Panc1 (cell line): ENCODE data around the gene MEX3D. TPM values are rescaled to one million over a fixed set of nuclear protein-coding genes. Genes with fewer than 3 reads are reported as not detected.

Experiments
- ATAC-seq: fragments of 200-7000 bp; cut with Tn5 transposase; 2 replicates; pipeline ENCODE4 v1.9.1; 2020; ENCODE audit warnings: mild to moderate bottlenecking, moderate library complexity
- BruUV-seq: library from RNA; stranded (reverse); fragments of 400-500 nt; replicated peaks from 2 replicates; lab custom pipeline; 2021; lab: Mats Ljungman, UMichigan
- CTCF ChIA-PET: fragments of 300-600 bp; sonication (Branson Sonifier 250); formaldehyde crosslinking; loops from one replicate; lab custom pipeline; 2022; ENCODE audit warnings: antibody characterized with exemption; lab: Charles Lee
- POLR2A ChIA-PET: fragments of 300-600 bp; sonication (Branson Sonifier 250); formaldehyde crosslinking; loops from one replicate; lab custom pipeline; 2022; ENCODE audit warnings: antibody characterized with exemption; lab: Charles Lee
- DNase-seq: peaks from one replicate; pipeline ENCODE4 v3.0.0-alpha.2; 2010; ENCODE audit warnings: low read depth, low spot score
- H3K27ac ChIP-seq: 2 replicates; pipeline ENCODE4 v1.5.1; 2011; ENCODE audit warnings: mild to moderate bottlenecking, low read length, inconsistent platforms
- H3K27me3 ChIP-seq: fragments of 200-500 bp; sonication (Bioruptor generic); 2 replicates; pipeline ENCODE4 v1.6.0; 2014; ENCODE audit warnings: low read length, inconsistent platforms; ENCODE audit not compliant: control insufficient read depth, insufficient read depth
- H3K36me3 ChIP-seq: fragments of 200-500 bp; sonication (Bioruptor generic); 2 replicates; pipeline ENCODE4 v1.5.1; 2014; ENCODE audit warnings: inconsistent platforms, mild to moderate bottlenecking, low read length, moderate library complexity; ENCODE audit not compliant: control insufficient read depth, insufficient read depth
- H3K4me1 ChIP-seq: 2 replicates; pipeline ENCODE4 v1.5.1; 2011; ENCODE audit warnings: inconsistent platforms, mild to moderate bottlenecking, low read length, moderate library complexity; ENCODE audit not compliant: control insufficient read depth, insufficient read depth
- H3K4me3 ChIP-seq, 2 experiments: 2 replicates each; pipeline ENCODE4 v1.5.1; 2011 to 2012; ENCODE audit warnings: low read depth in 2 of 2, low read length in 2 of 2, mild to moderate bottlenecking in 2 of 2, inconsistent platforms in 1 of 2, moderate library complexity in 1 of 2
- H3K9me3 ChIP-seq: fragments of 200-500 bp; sonication (Bioruptor generic); 2 replicates; pipeline ENCODE4 v1.5.1; 2014; ENCODE audit warnings: low read depth, mild to moderate bottlenecking, inconsistent platforms, low read length, moderate library complexity; ENCODE audit not compliant: control insufficient read depth, insufficient read depth
- CTCF ChIP-seq: fragments of 450-650 bp; IDR thresholded peaks from 2 replicates; pipeline ENCODE4 v1.5.1; 2017; ENCODE audit warnings: mild to moderate bottlenecking
- POLR2AphosphoS5 ChIP-seq: IDR thresholded peaks from 2 replicates; pipeline ENCODE4 v1.6.1; 2012; ENCODE audit warnings: mild to moderate bottlenecking, low read depth, low read length, moderate library complexity
- REST ChIP-seq, 2 experiments: IDR thresholded peaks; 2 replicates each; pipeline ENCODE4 v1.6.1; 2011 to 2012; ENCODE audit warnings: low read depth in 2 of 2, control low read depth in 1 of 2, low read length in 1 of 2, mild to moderate bottlenecking in 1 of 2, moderate library complexity in 1 of 2; ENCODE audit not compliant: insufficient read depth in 1 of 2
- SIN3A ChIP-seq: IDR thresholded peaks from 2 replicates; pipeline ENCODE4 v1.6.1; 2012; ENCODE audit warnings: low read depth, mild to moderate bottlenecking, low read length, moderate library complexity, borderline replicate concordance; ENCODE audit not compliant: insufficient read depth
- TCF7L2 ChIP-seq: IDR thresholded peaks from 2 replicates; pipeline ENCODE4 v1.6.1; 2011; ENCODE audit warnings: mild to moderate bottlenecking, low read depth, low read length, inconsistent platforms
- in situ Hi-C: cut with HindIII; loops from 2 replicates; pipeline ENCODE4 v1.10.0; 2016; ENCODE audit warnings: low sequenced_read_pairs, low pct_unique_long_range_greater_than_20kb
- intact Hi-C: fragments of 100-400 bp; cut with micrococcal nuclease; formaldehyde crosslinking; loops from one replicate; pipeline ENCODE4 v1.10.0; 2022; ENCODE audit not compliant: unreplicated experiment
- total RNA-seq: library from RNA; stranded (reverse); gene quantifications from one replicate; pipeline ENCODE4 v1.2.1, GENCODE V29; 2021; ENCODE audit not compliant: unreplicated experiment

MEX3D gene
- total RNA-seq, 1 experiment from 2014 or later, result 73.7 TPM

- DNase-seq, result no peak
- Histone ChIP-seq H3K36me3 (no peaks in the 10 kb centered on the region), H3K27ac (no peak overlapping the region), H3K4me3 (no peak overlapping the region), H3K4me1 (no peaks in the 10 kb centered on the region), H3K9me3 (no peaks in the 10 kb centered on the region), H3K27me3 (no peaks in the 10 kb centered on the region; the same call in 1 of the 2 replicates)
- CTCF ChIA-PET, result no interaction called here
- in situ Hi-C loops (no loop called here), intact Hi-C loops (no loop called here)
- no peak for TF ChIP-seq SIN3A
- no peak for TF ChIP-seq REST (IDR thresholded peaks at IDR 0.05; ENCODE audit: insufficient read depth in 1 of 2, low read depth in 2 of 2, low read length in 1 of 2)
- no peak for TF ChIP-seq POLR2AphosphoS5
- TF ChIP-seq TCF7L2, result no peak
- TF ChIP-seq CTCF, result no peak
- no TSS peak for BruUV-seq
- ATAC-seq, result no peak; the same call in 1 of the 2 replicates
- POLR2A ChIA-PET, result no interaction called here
Measured at GRCh38 chr19:1522061-1522460, 46.1 kb downstream of the MEX3D start.

- intact Hi-C loops, result no loop called here
- DNase-seq, result no peak
- BruUV-seq, result no TSS peak
- ATAC-seq, result peak; percentile 36; the same call in 1 of the 2 replicates
- ChIA-PET CTCF (interaction anchor here (0.7 kb wide), 1 partner anchor 20 kb away, joined by 6 read pairs; no protein-coding TSS in a partner anchor), POLR2A (interaction anchor here (0.6 kb wide), 1 partner anchor 158 kb away, joined by 6 read pairs; no protein-coding TSS in a partner anchor)
- no peaks in the 10 kb centered on the region; the same call in 1 of the 2 replicates for H3K27me3 ChIP-seq
- no peak overlapping the region for H3K4me3 ChIP-seq
- in situ Hi-C loops, result no loop called here
- no peak for TF ChIP-seq CTCF
- TF ChIP-seq TCF7L2, result no peak
- no peak for TF ChIP-seq SIN3A
- TF ChIP-seq POLR2AphosphoS5, result no peak
- no peak for TF ChIP-seq REST (IDR thresholded peaks at IDR 0.05; ENCODE audit: insufficient read depth in 1 of 2, low read depth in 2 of 2, low read length in 1 of 2)
- no peaks in the 10 kb centered on the region for H3K4me1 ChIP-seq
- no peak overlapping the region for H3K27ac ChIP-seq
- H3K9me3 ChIP-seq, result no peaks in the 10 kb centered on the region
- H3K36me3 ChIP-seq, result no peaks in the 10 kb centered on the region
Measured at GRCh38 chr19:1521636-1522035, 46.5 kb downstream of the MEX3D start.
